Heart left ventricle (tissue), 13 donors: ENCODE results near the gene ARL14EP.

Source experiments
- POLR2A ChIP-seq, 2 donors: fragments of 450-650 bp; IDR thresholded peaks; one replicate each; pipeline ENCODE4 v1.6.1; 2017; ENCODE audit warnings: antibody characterized with exemption in 2 of 2, mild to moderate bottlenecking in 2 of 2, moderate library complexity in 2 of 2
- TF ChIP-seq, protein P1 (sequence below), 12 donors: fragments of 200-600 bp; sonication (generic) in 4 of 12; IDR thresholded peaks; one replicate each; pipeline versions ENCODE4 v1.5.0 to v1.8.0; 2018 to 2022; ENCODE audit warnings: antibody characterized with exemption in 12 of 12, mild to moderate bottlenecking in 5 of 12
- donor health status: ischemic (EF 13 %, LVEDD 7.1; RV severe dilation, severe dysfunction).
- donor health status: DM: no; HTN: yes; CAD: no.
- donor health status: DM: no; HTN: no; CAD: no.
- donor health status: ischemic (EF 25% LVEDD 6.9; RV normal size, moderate dysfunction).
- donor health status: ischemic (EF 25% LVEDD 5.7; RV mildly dilated, moderate dysfunction).
- donor health status: ischemic (EF 35%, LVEDD 5.7; RV mildly dilated, moderate dysfunction).
- donor health status: nonischemic (EF 11% LVEDD 7.7; RV severe dilation, severe dysfunction).
- donor health status: DM: yes; HTN: yes; CAD: no.
- donor health status: PGD.
- donor health status: ischemic (EF 29% LVEDD 5.4; RV normal size, mild dysfunction).
- donor health status: nonischemic (EF 23%, LVEDD 6.1; RV moderate dilation, normal function).

DNA sequence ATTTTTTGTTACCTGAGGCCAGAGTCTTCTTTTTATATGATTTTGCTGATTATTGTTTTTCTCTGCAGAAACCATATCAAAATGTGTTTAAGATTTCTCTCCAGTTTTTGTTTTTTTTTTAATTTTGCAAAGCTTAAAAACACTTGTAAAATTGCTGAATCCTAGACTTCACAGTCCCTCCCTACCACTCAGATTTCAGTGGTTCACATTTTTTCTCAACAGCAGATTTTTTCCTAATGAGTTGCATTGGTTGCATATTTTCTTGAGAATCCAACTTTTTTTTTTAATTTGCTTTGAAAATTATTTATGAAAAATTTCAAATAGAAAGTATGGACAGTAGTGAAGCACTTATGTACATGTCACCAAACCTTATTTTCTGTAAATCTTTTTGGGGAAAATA lies 5.8 kb downstream of the ARL14EP start:
- TF ChIP-seq, protein P1, sequence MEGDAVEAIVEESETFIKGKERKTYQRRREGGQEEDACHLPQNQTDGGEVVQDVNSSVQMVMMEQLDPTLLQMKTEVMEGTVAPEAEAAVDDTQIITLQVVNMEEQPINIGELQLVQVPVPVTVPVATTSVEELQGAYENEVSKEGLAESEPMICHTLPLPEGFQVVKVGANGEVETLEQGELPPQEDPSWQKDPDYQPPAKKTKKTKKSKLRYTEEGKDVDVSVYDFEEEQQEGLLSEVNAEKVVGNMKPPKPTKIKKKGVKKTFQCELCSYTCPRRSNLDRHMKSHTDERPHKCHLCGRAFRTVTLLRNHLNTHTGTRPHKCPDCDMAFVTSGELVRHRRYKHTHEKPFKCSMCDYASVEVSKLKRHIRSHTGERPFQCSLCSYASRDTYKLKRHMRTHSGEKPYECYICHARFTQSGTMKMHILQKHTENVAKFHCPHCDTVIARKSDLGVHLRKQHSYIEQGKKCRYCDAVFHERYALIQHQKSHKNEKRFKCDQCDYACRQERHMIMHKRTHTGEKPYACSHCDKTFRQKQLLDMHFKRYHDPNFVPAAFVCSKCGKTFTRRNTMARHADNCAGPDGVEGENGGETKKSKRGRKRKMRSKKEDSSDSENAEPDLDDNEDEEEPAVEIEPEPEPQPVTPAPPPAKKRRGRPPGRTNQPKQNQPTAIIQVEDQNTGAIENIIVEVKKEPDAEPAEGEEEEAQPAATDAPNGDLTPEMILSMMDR (IDR thresholded peaks at IDR 0.05): no peak
- TF ChIP-seq POLR2A (IDR thresholded peaks at IDR 0.05): no peak
